H1 (cell line): Measurements from ENCODE around the gene MYH7. TPM values are rescaled to one million over a fixed set of nuclear protein-coding genes. Genes with fewer than 3 reads are reported as not detected.

Source experiments
- CTCF ChIA-PET: fragments of 300-600 bp; sonication (Branson Sonifier 250); formaldehyde crosslinking; loops from one replicate; lab custom pipeline; 2021; ENCODE audit not compliant: partially characterized antibody; lab: Charles Lee
- POLR2A ChIA-PET: fragments of 300-600 bp; sonication (Branson Sonifier 250); formaldehyde crosslinking; loops from one replicate; lab custom pipeline; 2021; ENCODE audit warnings: inconsistent platforms; ENCODE audit not compliant: partially characterized antibody; lab: Charles Lee
- DNase-seq, 2 experiments: peaks; one replicate each; pipeline versions ENCODE4 v3.0.0 to v3.0.0-alpha.2; 2010 to 2022; ENCODE audit warnings: low spot score in 2 of 2, low read depth in 1 of 2, mixed read lengths in 1 of 2
- FAIRE-seq: peaks from 2 replicates; lab custom pipeline; 2011; peaks lifted over from hg19 to GRCh38; lab: Jason Lieb, UNC
- H2AFZ ChIP-seq: 2 replicates; pipeline ENCODE4 v1.8.1; 2012; ENCODE audit warnings: low read length, inconsistent platforms
- H2AK5ac ChIP-seq: 2 replicates; pipeline ENCODE4 v1.6.1; 2013; ENCODE audit warnings: low read depth, low read length
- H2BK120ac ChIP-seq: replicated peaks from 2 replicates; pipeline ENCODE3; 2013; ENCODE audit warnings: low read depth, low read length, inconsistent platforms
- H2BK12ac ChIP-seq: 2 replicates; pipeline ENCODE4 v1.6.1; 2013; ENCODE audit warnings: low read depth, low read length
- H2BK15ac ChIP-seq: 2 replicates; pipeline ENCODE4 v1.6.1; 2013; ENCODE audit warnings: low read length
- H2BK20ac ChIP-seq: 2 replicates; pipeline ENCODE4 v1.6.1; 2013; ENCODE audit warnings: low read length
- H2BK5ac ChIP-seq: 2 replicates; pipeline ENCODE4 v1.6.1; 2013; ENCODE audit warnings: low read depth, low read length
- H3K14ac ChIP-seq: 2 replicates; pipeline ENCODE4 v1.6.1; 2013; ENCODE audit warnings: inconsistent platforms; ENCODE audit not compliant: insufficient read length
- H3K18ac ChIP-seq: 2 replicates; pipeline ENCODE4 v1.6.1; 2013; ENCODE audit warnings: low read length; ENCODE audit errors: extremely low read depth
- H3K23ac ChIP-seq: 2 replicates; pipeline ENCODE4 v1.6.1; 2013; ENCODE audit warnings: inconsistent platforms; ENCODE audit not compliant: insufficient read length
- H3K23me2 ChIP-seq: 2 replicates; pipeline ENCODE4 v1.6.1; 2013; ENCODE audit warnings: low read depth, low read length
- H3K27ac ChIP-seq: 2 replicates; pipeline ENCODE4 v1.6.1; 2011; ENCODE audit warnings: low read depth, low read length, inconsistent platforms
- H3K27me3 ChIP-seq, 4 experiments: replicated peaks in 1 of 4; 1 replicate in 1 of 4; 2 replicates in 3 of 4; pipeline versions ENCODE4 v1.6.1 to v1.8.1; 2011 to 2013; ENCODE audit warnings: low read length in 3 of 4, mild to moderate bottlenecking in 3 of 4, inconsistent platforms in 2 of 4, mixed read lengths in 2 of 4, moderate library complexity in 1 of 4; ENCODE audit not compliant: control insufficient read depth in 3 of 4, insufficient read depth in 3 of 4; ENCODE audit errors: extremely low read depth in 1 of 4
- H3K36me3 ChIP-seq, 4 experiments: 2 replicates each; pipeline versions ENCODE4 v1.6.1 to v1.8.1; 2011 to 2013; ENCODE audit warnings: mild to moderate bottlenecking in 4 of 4, low read length in 3 of 4, moderate library complexity in 2 of 4, control low read depth in 1 of 4, inconsistent platforms in 1 of 4; ENCODE audit not compliant: insufficient read depth in 4 of 4, control insufficient read depth in 2 of 4
- H3K4ac ChIP-seq: replicated peaks from 2 replicates; pipeline ENCODE3; 2013; ENCODE audit warnings: low read length, low read depth, mixed read lengths, inconsistent platforms; ENCODE audit not compliant: insufficient read length
- H3K4me1 ChIP-seq, 4 experiments: replicated peaks in 1 of 4; 1 replicate in 1 of 4; 2 replicates in 3 of 4; pipeline versions ENCODE4 v1.6.1 to v1.8.1; 2011 to 2013; ENCODE audit warnings: low read length in 3 of 4, inconsistent platforms in 2 of 4, mixed read lengths in 1 of 4; ENCODE audit not compliant: insufficient read depth in 4 of 4, control insufficient read depth in 3 of 4
- H3K4me2 ChIP-seq, 2 experiments: 2 replicates each; pipeline versions ENCODE4 v1.6.1 to v1.8.1; 2011 to 2013; ENCODE audit warnings: low read depth in 2 of 2, low read length in 2 of 2, control low read depth in 1 of 2, inconsistent platforms in 1 of 2, mild to moderate bottlenecking in 1 of 2; ENCODE audit not compliant: insufficient read depth in 1 of 2
- H3K4me3 ChIP-seq, 4 experiments: fragments of 200-600, 300-600 bp in 1 of 4; sonication (generic), shearing (Covaris generic), sonication (Bioruptor Twin) in 1 of 4; 2 replicates each; pipeline versions ENCODE4 v1.5.1 to v1.8.1; 2011 to 2016; ENCODE audit warnings: low read length in 4 of 4, low read depth in 3 of 4, control low read depth in 2 of 4, inconsistent platforms in 2 of 4, mild to moderate bottlenecking in 2 of 4, mixed read lengths in 1 of 4, moderate library complexity in 1 of 4; ENCODE audit not compliant: insufficient read depth in 2 of 4; ENCODE audit errors: extremely low read depth in 1 of 4
- H3K56ac ChIP-seq: replicated peaks from 2 replicates; pipeline ENCODE3; 2013; ENCODE audit warnings: low read depth, mild to moderate bottlenecking, mixed read lengths, low read length, inconsistent platforms; ENCODE audit not compliant: insufficient read length
- H3K79me1 ChIP-seq: 2 replicates; pipeline ENCODE4 v1.6.1; 2013; ENCODE audit warnings: low read depth, low read length, control low read depth
- H3K79me2 ChIP-seq, 2 experiments: 2 replicates each; pipeline versions ENCODE4 v1.6.1 to v1.8.1; 2012 to 2013; ENCODE audit warnings: low read length in 2 of 2, mild to moderate bottlenecking in 2 of 2, inconsistent platforms in 1 of 2; ENCODE audit not compliant: insufficient read depth in 2 of 2, control insufficient read depth in 1 of 2
- H3K9ac ChIP-seq, 4 experiments: replicated peaks in 1 of 4; 1 replicate in 1 of 4; 2 replicates in 3 of 4; pipeline versions ENCODE4 v1.6.1 to v1.8.1; 2011 to 2013; ENCODE audit warnings: low read depth in 3 of 4, low read length in 3 of 4, control low read depth in 2 of 4, mild to moderate bottlenecking in 2 of 4, moderate library complexity in 2 of 4, inconsistent platforms in 1 of 4; ENCODE audit errors: extremely low read depth in 1 of 4
- H3K9me3 ChIP-seq, 2 experiments: 2 replicates each; pipeline versions ENCODE4 v1.6.1 to v1.8.1; 2012 to 2013; ENCODE audit warnings: mild to moderate bottlenecking in 2 of 2, moderate library complexity in 2 of 2, control low read depth in 1 of 2, inconsistent platforms in 1 of 2, low read depth in 1 of 2, low read length in 1 of 2, mixed read lengths in 1 of 2; ENCODE audit not compliant: insufficient read depth in 2 of 2
- H4K20me1 ChIP-seq, 2 experiments: replicated peaks in 1 of 2; 2 replicates each; pipeline versions ENCODE3 to v1.8.1; 2011 to 2013; ENCODE audit warnings: inconsistent platforms in 2 of 2, low read length in 2 of 2, mild to moderate bottlenecking in 1 of 2; ENCODE audit not compliant: insufficient read depth in 2 of 2, control insufficient read depth in 1 of 2
- H4K5ac ChIP-seq: 2 replicates; pipeline ENCODE4 v1.6.1; 2013; ENCODE audit warnings: low read length, low read depth, mixed read lengths, inconsistent platforms; ENCODE audit not compliant: insufficient read length
- H4K8ac ChIP-seq: 2 replicates; pipeline ENCODE4 v1.8.0; 2013; ENCODE audit warnings: mild to moderate bottlenecking, moderate library complexity, low read length, inconsistent platforms; ENCODE audit not compliant: insufficient read depth; ENCODE audit errors: extremely low read depth
- H4K91ac ChIP-seq: replicated peaks from 2 replicates; pipeline ENCODE3; 2013; ENCODE audit warnings: low read length, mixed read lengths, inconsistent platforms; ENCODE audit not compliant: insufficient read length
- BACH1 ChIP-seq: IDR thresholded peaks from 2 replicates; pipeline ENCODE4 v1.6.1; 2012; ENCODE audit warnings: low read length, improper control_type of control experiment
- BCL11A ChIP-seq, 2 experiments: IDR thresholded peaks; one replicate each; pipeline ENCODE4 v1.6.1; 2011; ENCODE audit warnings: low read depth in 2 of 2, low read length in 2 of 2, mild to moderate bottlenecking in 2 of 2
- GABPA ChIP-seq: IDR thresholded peaks from 2 replicates; pipeline ENCODE4 v1.6.1; 2011; ENCODE audit warnings: mild to moderate bottlenecking, low read length, moderate library complexity, borderline replicate concordance; ENCODE audit not compliant: insufficient read depth
- GTF2F1 ChIP-seq: IDR thresholded peaks from 2 replicates; pipeline ENCODE4 v1.6.1; 2012; ENCODE audit warnings: low read depth, low read length, improper control_type of control experiment, borderline replicate concordance
- HDAC6 ChIP-seq: IDR thresholded peaks from one replicate; pipeline ENCODE4 v1.7.1; 2012; ENCODE audit warnings: low read depth, mild to moderate bottlenecking, inconsistent platforms, low read length, moderate library complexity
- KDM4A ChIP-seq: IDR thresholded peaks from one replicate; pipeline ENCODE4 v1.7.1; 2012; ENCODE audit warnings: low read depth, mild to moderate bottlenecking, moderate library complexity, low read length, inconsistent platforms; ENCODE audit not compliant: severe bottlenecking
- MAFK ChIP-seq: IDR thresholded peaks from 2 replicates; pipeline ENCODE4 v1.6.1; 2012; ENCODE audit warnings: low read depth, mild to moderate bottlenecking, improper control_type of control experiment, low read length
- NANOG ChIP-seq: IDR thresholded peaks from 2 replicates; pipeline ENCODE4 v1.6.1; 2011; ENCODE audit warnings: low read length, low read depth, mild to moderate bottlenecking, inconsistent platforms; ENCODE audit not compliant: insufficient read depth, poor library complexity, severe bottlenecking
- POU5F1 ChIP-seq: IDR thresholded peaks from 2 replicates; pipeline ENCODE4 v1.6.1; 2011; ENCODE audit warnings: low read depth, mild to moderate bottlenecking, low read length, moderate library complexity
- RBBP5 ChIP-seq: IDR thresholded peaks from 2 replicates; pipeline ENCODE4 v1.7.1; 2012; ENCODE audit warnings: low read depth, mild to moderate bottlenecking, inconsistent platforms, low read length, moderate library complexity, borderline replicate concordance
- SP4 ChIP-seq: IDR thresholded peaks from 2 replicates; pipeline ENCODE4 v1.6.1; 2012; ENCODE audit warnings: low read length, inconsistent platforms
- SRF ChIP-seq: IDR thresholded peaks from 2 replicates; pipeline ENCODE4 v1.6.1; 2011; ENCODE audit warnings: mild to moderate bottlenecking, low read depth, low read length, moderate library complexity
- TAF7 ChIP-seq: optimal IDR thresholded peaks from 2 replicates; pipeline ENCODE3; 2011; ENCODE audit warnings: low read depth, mild to moderate bottlenecking, inconsistent platforms, low read length, moderate library complexity, borderline replicate concordance
- WGBS, 2 experiments: shearing (Covaris generic) in 1 of 2; methylation state at CpG; one replicate each; pipeline versions ENCODE4 v1.1.6 to v1.1.7; 2013 to 2015; ENCODE audit warnings: low lambda C conversion rate in 2 of 2, mixed read lengths in 2 of 2, inconsistent platforms in 1 of 2, low coverage in 1 of 2, missing lambda C conversion rate in 1 of 2; ENCODE audit not compliant: insufficient replicate concordance in 2 of 2, insufficient coverage in 1 of 2, insufficient read length in 1 of 2; ENCODE audit errors: extremely low coverage in 1 of 2, missing lambda C conversion rate in 1 of 2; 5-methylcytosine and 5-hydroxymethylcytosine counted together
- polyA plus RNA-seq, 7 experiments: library from polyadenylated mRNA; depleted of rRNA in 3 of 7; stranded (reverse) in 5 of 7; unstranded in 2 of 7; fragments of >200 nt in 5 of 7; fragments of 200-250 nt in 2 of 7; gene quantifications; 1 replicate in 5 of 7; 2 replicates in 1 of 7; 4 replicates in 1 of 7; pipeline versions ENCODE4 v1.2.1 to v1.2.3, GENCODE V29; 2011 to 2013; ENCODE audit warnings: missing spikeins in 2 of 7, mixed read lengths in 2 of 7
- total RNA-seq: library from RNA; stranded (reverse); fragmentation: NEBNext Ultra II Directional; extraction: Animal tissue kit (Norgen Biotek cat#: 25700); gene quantifications from 2 replicates; pipeline ENCODE4 v1.2.1, GENCODE V29; 2021

The MYH7 gene
- total and polyA plus RNA-seq, 2 of the 8 experiments (the other 6 are each of a cell fraction or from before 2014, with no cell fraction given) = not detected

DNA sequence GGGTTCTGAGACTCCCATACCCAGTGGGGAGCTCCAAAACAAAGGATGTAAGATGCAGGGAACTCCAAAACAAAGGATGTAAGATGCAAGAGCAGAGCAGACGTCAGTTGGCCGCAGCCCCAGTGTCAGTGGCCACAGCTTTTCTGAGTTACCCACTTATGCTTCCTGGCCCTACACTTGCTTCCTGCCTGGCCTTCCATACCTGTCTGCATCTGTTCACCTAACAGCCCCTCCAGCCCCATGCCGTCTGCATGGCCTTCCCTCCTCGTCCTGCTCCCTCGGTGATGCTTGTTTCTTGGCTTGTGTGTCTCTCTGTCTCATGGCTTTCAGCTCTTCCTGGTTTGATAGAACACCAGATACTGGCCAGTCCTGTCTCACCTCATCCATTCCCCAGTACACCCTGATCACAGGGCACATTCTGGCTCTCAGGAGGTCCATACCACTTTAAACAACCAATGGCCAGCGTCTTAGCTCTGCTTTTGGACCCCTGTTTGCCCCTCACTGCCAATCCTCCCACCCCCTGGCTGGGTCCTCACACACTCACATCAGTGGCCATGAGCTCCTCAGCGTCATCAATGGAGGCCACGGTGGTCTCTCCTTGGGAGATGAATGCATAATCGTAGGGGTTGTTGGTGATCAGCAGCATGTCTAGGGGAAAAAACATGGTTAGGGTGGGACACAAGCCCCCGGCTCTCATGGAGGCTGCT lies 5.3 kb downstream of the MYH7 start:
- Histone ChIP-seq H3K79me1 (peaks cover 3% of the 10 kb centered on the region), H3K36me3 (no peaks in the 10 kb centered on the region), H3K79me2 (no peaks in the 10 kb centered on the region), H2BK20ac (no peak overlapping the region), H3K4me2 (no peak overlapping the region), H3K4ac (no peak overlapping the region), H2AFZ (no peak overlapping the region), H2AK5ac (no peak overlapping the region), H3K14ac (no peak overlapping the region), H3K27me3 (peaks cover 0 to 4% (median under 1%) of the 10 kb centered on the region in 4 experiments; a peak in 1 of 7 replicates), H2BK15ac (no peak overlapping the region), H4K5ac (no peak overlapping the region), H2BK120ac (no peak overlapping the region), H3K27ac (no peak overlapping the region), H4K8ac (no peak overlapping the region), H4K20me1 (no peaks in the 10 kb centered on the region), H3K18ac (no peak overlapping the region), H3K9ac (no peak overlapping the region), H2BK5ac (no peak overlapping the region), H3K23me2 (no peaks in the 10 kb centered on the region), H3K56ac (no peak overlapping the region), H2BK12ac (no peak overlapping the region; the same call in 1 of the 2 replicates), H3K4me1 (peaks cover 0 to 4% (median 0%) of the 10 kb centered on the region in 4 experiments; a peak in 1 of 7 replicates), H3K23ac (no peak overlapping the region), H3K9me3 (no peaks in the 10 kb centered on the region; a peak in 1 of 4 replicates), H3K4me3 (no peak overlapping the region), H4K91ac (no peak overlapping the region)
- POLR2A ChIA-PET = interaction anchor here (1.4 to 1.6 kb wide), 2 partner anchors 12 to 13 kb away, joined by 3 to 5 read pairs; no protein-coding TSS in a partner anchor
- no peak for DNase-seq
- FAIRE-seq = no peak
- 80% methylated on average over 10 of the region's 10 CpGs; no CpG with 5 or more reads in 1 of the 2 experiments for WGBS, 2 experiments
- CTCF ChIA-PET = interaction anchor here (0.5 to 1.7 kb wide), 7 partner anchors 20 to 1232 kb away, joined by 3 to 7 read pairs (median 3); no protein-coding TSS in a partner anchor
- TF ChIP-seq MAFK = no peak
- no peak for TF ChIP-seq SRF
- no peak for TF ChIP-seq GTF2F1
- no peak for TF ChIP-seq HDAC6
- TF ChIP-seq POU5F1 = no peak
- TF ChIP-seq GABPA = no peak
- no peak for TF ChIP-seq NANOG
- no peak for TF ChIP-seq SP4
- TF ChIP-seq RBBP5 = no peak
- TF ChIP-seq KDM4A = no peak
- TF ChIP-seq BCL11A (IDR thresholded peaks at IDR 0.05; ENCODE audit: low read depth in 2 of 2, low read length in 2 of 2) = no peak
- no peak for TF ChIP-seq TAF7
- TF ChIP-seq BACH1 = no peak
